SK-N-SH (cell line): ENCODE data around the gene NGF. TPM values are rescaled to one million over a fixed set of nuclear protein-coding genes. Genes with fewer than 3 reads are reported as not detected.

Source experiments
- CTCF ChIA-PET: fragments of 300-600, 350-600 bp; formaldehyde crosslinking; extraction: SDS; loops from one replicate; lab custom pipeline; 2021; lab: Yijun Ruan, JAX
- POLR2A ChIA-PET: fragments of 350-600 bp; sonication (Branson Sonifier 250); formaldehyde crosslinking; extraction: SDS; loops from one replicate; lab custom pipeline; 2020; ENCODE audit warnings: antibody characterized with exemption, inconsistent platforms; lab: Yijun Ruan, JAX
- DNase-seq: peaks from one replicate; pipeline ENCODE4 v3.0.0; 2012
- H2AFZ ChIP-seq: fragments of 200-600 bp; sonication (generic); 2 replicates; pipeline ENCODE4 v1.8.1; 2016; ENCODE audit warnings: antibody characterized with exemption, mild to moderate bottlenecking, low read depth
- H3F3A ChIP-seq: fragments of 200-600 bp; sonication (generic); replicated peaks from 2 replicates; pipeline ENCODE3; 2016; ENCODE audit warnings: antibody characterized with exemption, mild to moderate bottlenecking; ENCODE audit not compliant: insufficient read depth
- H3K27ac ChIP-seq, 2 experiments: fragments of 200-500 bp in 1 of 2; fragments of 200-600 bp in 1 of 2; sonication (Bioruptor generic) in 1 of 2; sonication (generic), shearing (Covaris generic) in 1 of 2; 2 replicates each; pipeline versions ENCODE4 v1.5.1 to v1.6.1; 2014 to 2016; ENCODE audit warnings: low read depth in 2 of 2, inconsistent platforms in 1 of 2, low read length in 1 of 2, mild to moderate bottlenecking in 1 of 2, mixed read lengths in 1 of 2
- H3K27me3 ChIP-seq: fragments of 200-600 bp; sonication (generic), shearing (Covaris generic); 2 replicates; pipeline ENCODE4 v1.6.1; 2016; ENCODE audit warnings: mixed run types; ENCODE audit not compliant: insufficient read depth
- H3K36me3 ChIP-seq, 2 experiments: fragments of 200-500 bp in 1 of 2; fragments of 200-600 bp in 1 of 2; sonication (Bioruptor generic) in 1 of 2; sonication (generic) in 1 of 2; replicated peaks in 1 of 2; 2 replicates each; pipeline versions ENCODE3 to v1.5.1; 2014 to 2016; ENCODE audit warnings: low read length in 1 of 2, mild to moderate bottlenecking in 1 of 2; ENCODE audit not compliant: insufficient read depth in 2 of 2, control insufficient read depth in 1 of 2
- H3K4me1 ChIP-seq, 2 experiments: fragments of 200-500 bp in 1 of 2; fragments of 200-600 bp in 1 of 2; sonication (Bioruptor generic) in 1 of 2; sonication (generic), shearing (Covaris generic) in 1 of 2; 2 replicates each; pipeline versions ENCODE4 v1.5.1 to v1.6.1; 2014 to 2016; ENCODE audit warnings: low read depth in 1 of 2, low read length in 1 of 2, mixed run types in 1 of 2; ENCODE audit not compliant: insufficient read depth in 2 of 2, control insufficient read depth in 1 of 2
- H3K4me2 ChIP-seq: fragments of 200-600 bp; sonication (generic), shearing (Covaris generic); 2 replicates; pipeline ENCODE4 v1.6.1; 2017; ENCODE audit warnings: mixed run types
- H3K4me3 ChIP-seq, 2 experiments: fragments of 200-500 bp in 1 of 2; fragments of 200-600 bp in 1 of 2; sonication (Bioruptor generic) in 1 of 2; sonication (generic), shearing (Covaris generic) in 1 of 2; 2 replicates each; pipeline versions ENCODE4 v1.5.1 to v1.8.1; 2014 to 2016; ENCODE audit warnings: low read depth in 2 of 2, inconsistent platforms in 1 of 2, low read length in 1 of 2, mild to moderate bottlenecking in 1 of 2, mixed read lengths in 1 of 2, moderate library complexity in 1 of 2
- H3K79me2 ChIP-seq: fragments of 200-600 bp; sonication (generic); 2 replicates; pipeline ENCODE4 v1.8.1; 2017; ENCODE audit warnings: mild to moderate bottlenecking; ENCODE audit not compliant: insufficient read depth
- H3K9ac ChIP-seq: fragments of 200-600 bp; sonication (generic); 2 replicates; pipeline ENCODE4 v1.6.1; 2017; ENCODE audit warnings: mixed run types
- H3K9me2 ChIP-seq: fragments of 200-600 bp; sonication (generic); 2 replicates; pipeline ENCODE4 v1.6.1; 2017; ENCODE audit warnings: mixed run types
- H3K9me3 ChIP-seq: fragments of 200-600 bp; sonication (generic); 2 replicates; pipeline ENCODE4 v1.6.1; 2017; ENCODE audit warnings: mixed run types, mild to moderate bottlenecking, moderate library complexity
- H4K20me1 ChIP-seq: fragments of 200-600 bp; sonication (generic); 2 replicates; pipeline ENCODE4 v1.6.1; 2017; ENCODE audit warnings: mild to moderate bottlenecking, mixed run types; ENCODE audit not compliant: insufficient read depth
- ELF1 ChIP-seq: IDR thresholded peaks from 2 replicates; pipeline ENCODE4 v1.4.0; 2012
- EP300 ChIP-seq, 2 experiments: IDR thresholded peaks; 2 replicates each; pipeline versions ENCODE4 v1.4.0 to v1.6.1; 2012; ENCODE audit warnings: borderline replicate concordance in 1 of 2, low read depth in 1 of 2, low read length in 1 of 2
- FOSL2 ChIP-seq: IDR thresholded peaks from 2 replicates; pipeline ENCODE4 v1.4.0; 2012; ENCODE audit warnings: low read depth, mild to moderate bottlenecking, moderate library complexity, borderline replicate concordance
- GABPA ChIP-seq: IDR thresholded peaks from 2 replicates; pipeline ENCODE4 v1.4.0; 2012; ENCODE audit warnings: low read depth, mild to moderate bottlenecking
- GATA2 ChIP-seq: sonication (generic); formaldehyde crosslinking; IDR thresholded peaks from 2 replicates; pipeline ENCODE4 v1.5.0; 2020; ENCODE audit warnings: mild to moderate bottlenecking, missing genetic modification reagents
- JUND ChIP-seq: IDR thresholded peaks from 2 replicates; pipeline ENCODE4 v1.4.0; 2012
- MAX ChIP-seq: IDR thresholded peaks from 2 replicates; pipeline ENCODE4 v1.4.0; 2012; ENCODE audit warnings: low read depth
- MXI1 ChIP-seq: IDR thresholded peaks from 2 replicates; pipeline ENCODE4 v1.6.1; 2012; ENCODE audit warnings: mild to moderate bottlenecking, low read depth, low read length, improper control_type of control experiment
- NRF1 ChIP-seq: IDR thresholded peaks from 2 replicates; pipeline ENCODE4 v1.6.1; 2012; ENCODE audit warnings: low read depth, mild to moderate bottlenecking, low read length
- POLR2AphosphoS5 ChIP-seq: IDR thresholded peaks from 2 replicates; pipeline ENCODE4 v1.6.1; 2012; ENCODE audit warnings: low read depth, low read length
- RCOR1 ChIP-seq: fragments of 150-350 bp; IDR thresholded peaks from 2 replicates; pipeline ENCODE4 v1.6.1; 2017; ENCODE audit warnings: antibody characterized with exemption, low read length
- RFX5 ChIP-seq: IDR thresholded peaks from 2 replicates; pipeline ENCODE4 v1.6.1; 2012; ENCODE audit warnings: mild to moderate bottlenecking, improper control_type of control experiment, low read length
- RXRA ChIP-seq: IDR thresholded peaks from 2 replicates; pipeline ENCODE4 v1.4.0; 2012; ENCODE audit warnings: low read depth, mild to moderate bottlenecking, borderline replicate concordance
- SMC3 ChIP-seq: IDR thresholded peaks from 2 replicates; pipeline ENCODE4 v1.6.1; 2012; ENCODE audit warnings: low read depth, low read length, improper control_type of control experiment
- TCF12 ChIP-seq: IDR thresholded peaks from 2 replicates; pipeline ENCODE4 v1.4.0; 2012
- USF2 ChIP-seq: fragments of 150-350 bp; IDR thresholded peaks from 2 replicates; pipeline ENCODE4 v1.6.1; 2017; ENCODE audit warnings: antibody characterized with exemption, low read length, low read depth, borderline replicate concordance
- YY1 ChIP-seq: IDR thresholded peaks from 2 replicates; pipeline ENCODE4 v1.4.0; 2012; ENCODE audit warnings: low read depth, mild to moderate bottlenecking
- WGBS: methylation state at CpG from one replicate; pipeline ENCODE4 v1.1.6; 2017; ENCODE audit warnings: low lambda C conversion rate; 5-methylcytosine and 5-hydroxymethylcytosine counted together
- polyA plus RNA-seq, 3 experiments: library from polyadenylated mRNA; depleted of rRNA; stranded (reverse); fragments of >200 nt; gene quantifications; 2 replicates each; pipeline ENCODE4 v1.2.3, GENCODE V29; 2012
- TF ChIP-seq, protein P1 (sequence below): IDR thresholded peaks from 2 replicates; pipeline ENCODE4; 2012
- TF ChIP-seq, protein P2 (sequence below): fragments of 200-600 bp; sonication (generic); IDR thresholded peaks from 2 replicates; pipeline ENCODE4 v1.6.1; 2017; ENCODE audit warnings: antibody characterized with exemption, mild to moderate bottlenecking, moderate library complexity

Gene NGF
- polyA plus RNA-seq, 1 of the 3 experiments (the other 2 are of a cell fraction), result 75.8 TPM

GRCh38 chr1:115238336-115239147 is 99.5 kb downstream of the NGF start:
- H4K20me1 ChIP-seq, result no peaks in the 10 kb centered on the region
- H3K4me1 ChIP-seq, result peaks cover 8 to 16% of the 10 kb centered on the region in 2 experiments; a peak in 3 of 4 replicates
- peaks cover 4% of the 10 kb centered on the region; the same call in 1 of the 2 replicates for H3K9me3 ChIP-seq
- H3K79me2 ChIP-seq, result no peaks in the 10 kb centered on the region
- H3K9ac ChIP-seq, result peak overlapping the region; percentile 36; the same call in 1 of the 2 replicates
- 79% methylated on average over 5 of the region's 5 CpGs for WGBS
- H3K36me3 ChIP-seq, result no peaks in the 10 kb centered on the region
- peak overlapping the region; percentile 47 to 78; a peak in 3 of 4 replicates for H3K27ac ChIP-seq
- H3K9me2 ChIP-seq, result no peaks in the 10 kb centered on the region
- H3K4me2 ChIP-seq, result no peak overlapping the region
- H3K4me3 ChIP-seq, result no peak overlapping the region
- peaks cover 18% of the 10 kb centered on the region for H3F3A ChIP-seq
- ChIA-PET CTCF (interaction anchor here (0.5 to 1.4 kb wide), 2 partner anchors 30 to 114 kb away, joined by 3 read pairs; no protein-coding TSS in a partner anchor), POLR2A (no interaction called here)
- H3K27me3 ChIP-seq, result no peaks in the 10 kb centered on the region
- no peak overlapping the region for H2AFZ ChIP-seq
- DNase-seq, result no peak
- TF ChIP-seq, protein P1, sequence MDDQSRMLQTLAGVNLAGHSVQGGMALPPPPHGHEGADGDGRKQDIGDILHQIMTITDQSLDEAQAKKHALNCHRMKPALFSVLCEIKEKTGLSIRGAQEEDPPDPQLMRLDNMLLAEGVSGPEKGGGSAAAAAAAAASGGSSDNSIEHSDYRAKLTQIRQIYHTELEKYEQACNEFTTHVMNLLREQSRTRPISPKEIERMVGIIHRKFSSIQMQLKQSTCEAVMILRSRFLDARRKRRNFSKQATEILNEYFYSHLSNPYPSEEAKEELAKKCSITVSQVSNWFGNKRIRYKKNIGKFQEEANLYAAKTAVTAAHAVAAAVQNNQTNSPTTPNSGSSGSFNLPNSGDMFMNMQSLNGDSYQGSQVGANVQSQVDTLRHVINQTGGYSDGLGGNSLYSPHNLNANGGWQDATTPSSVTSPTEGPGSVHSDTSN, result no peak
- TF ChIP-seq ELF1, result no peak
- no peak for TF ChIP-seq YY1
- no peak for TF ChIP-seq POLR2AphosphoS5
- TF ChIP-seq RCOR1, result no peak
- TF ChIP-seq SMC3, result no peak
- TF ChIP-seq, protein P2, sequence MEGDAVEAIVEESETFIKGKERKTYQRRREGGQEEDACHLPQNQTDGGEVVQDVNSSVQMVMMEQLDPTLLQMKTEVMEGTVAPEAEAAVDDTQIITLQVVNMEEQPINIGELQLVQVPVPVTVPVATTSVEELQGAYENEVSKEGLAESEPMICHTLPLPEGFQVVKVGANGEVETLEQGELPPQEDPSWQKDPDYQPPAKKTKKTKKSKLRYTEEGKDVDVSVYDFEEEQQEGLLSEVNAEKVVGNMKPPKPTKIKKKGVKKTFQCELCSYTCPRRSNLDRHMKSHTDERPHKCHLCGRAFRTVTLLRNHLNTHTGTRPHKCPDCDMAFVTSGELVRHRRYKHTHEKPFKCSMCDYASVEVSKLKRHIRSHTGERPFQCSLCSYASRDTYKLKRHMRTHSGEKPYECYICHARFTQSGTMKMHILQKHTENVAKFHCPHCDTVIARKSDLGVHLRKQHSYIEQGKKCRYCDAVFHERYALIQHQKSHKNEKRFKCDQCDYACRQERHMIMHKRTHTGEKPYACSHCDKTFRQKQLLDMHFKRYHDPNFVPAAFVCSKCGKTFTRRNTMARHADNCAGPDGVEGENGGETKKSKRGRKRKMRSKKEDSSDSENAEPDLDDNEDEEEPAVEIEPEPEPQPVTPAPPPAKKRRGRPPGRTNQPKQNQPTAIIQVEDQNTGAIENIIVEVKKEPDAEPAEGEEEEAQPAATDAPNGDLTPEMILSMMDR, result no peak
- TF ChIP-seq TCF12, result no peak
- TF ChIP-seq RFX5, result no peak
- peak in 1 of 2 experiments; percentile 47; a peak in 1 of 4 replicates for TF ChIP-seq EP300 (IDR thresholded peaks at IDR 0.05; ENCODE audit: borderline replicate concordance in 1 of 2, low read depth in 1 of 2, low read length in 1 of 2)
- peak; percentile 72 for TF ChIP-seq GATA2 (CRISPR knock-in tag)

- 81% methylated on average over 5 of the region's 5 CpGs for WGBS
- Histone ChIP-seq H4K20me1 (no peaks in the 10 kb centered on the region), H3K4me3 (no peak overlapping the region), H3K36me3 (no peaks in the 10 kb centered on the region), H3K4me1 (peaks cover 9 to 16% of the 10 kb centered on the region in 2 experiments; a peak in 3 of 4 replicates), H3F3A (peaks cover 18% of the 10 kb centered on the region), H3K27me3 (no peaks in the 10 kb centered on the region), H2AFZ (no peak overlapping the region), H3K4me2 (no peak overlapping the region), H3K27ac (peak overlapping the region in 1 of 2 experiments; percentile 78; a peak in 2 of 4 replicates), H3K9me2 (no peaks in the 10 kb centered on the region), H3K9ac (no peak overlapping the region), H3K79me2 (no peaks in the 10 kb centered on the region), H3K9me3 (peaks cover 4% of the 10 kb centered on the region; the same call in 1 of the 2 replicates)
- CTCF ChIA-PET, result no interaction called here
- POLR2A ChIA-PET, result no interaction called here
- TF ChIP-seq RXRA (no peak), FOSL2 (peak; percentile 65; the same call in 1 of the 2 replicates), JUND (peak; percentile 46; the same call in 1 of the 2 replicates), MXI1 (no peak), EP300 (IDR thresholded peaks at IDR 0.05; ENCODE audit: borderline replicate concordance in 1 of 2, low read depth in 1 of 2, low read length in 1 of 2) (no peak), TCF12 (peak; percentile 66), GABPA (no peak), USF2 (no peak), NRF1 (no peak), MAX (0 out of 2 replicates have a peak, but pooled peaks have one; percentile 20), SMC3 (no peak)
- DNase-seq, result no peak
Measured at GRCh38 chr1:115237507-115237906, 100.5 kb downstream of the NGF start.
